ENCODE measurements around the gene ETV7. TPM values are rescaled to one million over a fixed set of nuclear protein-coding genes. Genes with fewer than 3 reads are reported as not detected.

ETV7 gene
- total RNA-seq, 6 experiments from 2014 or later = 0.20 to 0.32 (median 0.24) TPM; not detected in 2

DNA sequence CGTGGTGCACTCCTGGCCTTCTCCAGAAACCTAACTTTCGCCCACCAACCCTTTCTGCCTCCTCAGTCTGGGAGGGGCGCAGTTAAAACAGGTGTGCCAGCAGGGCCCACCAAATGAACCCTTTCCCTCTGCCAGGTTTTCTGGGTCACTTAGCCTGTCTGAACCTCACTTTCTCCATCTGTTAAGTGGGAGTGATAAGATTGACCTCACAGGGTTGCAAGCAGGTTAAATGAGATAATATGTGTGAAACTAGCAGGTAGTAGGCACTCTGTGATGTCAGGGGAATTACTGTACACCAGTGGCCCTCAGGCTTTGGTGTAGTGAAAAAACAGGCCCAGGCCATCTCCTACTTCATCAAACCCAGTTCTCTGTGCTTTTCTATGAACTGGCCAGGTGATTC, 64.9 kb downstream of the ETV7 start:
- DNase-seq = no peak
- no peaks in the 10 kb centered on the region for H3K9me3 Mint-ChIP-seq
- no peaks in the 10 kb centered on the region for H3K36me3 Mint-ChIP-seq (ENCODE audit: low read depth)
- no peaks in the 10 kb centered on the region for H3K4me1 Mint-ChIP-seq (ENCODE audit: low read depth)
- TF ChIP-seq, protein P1, sequence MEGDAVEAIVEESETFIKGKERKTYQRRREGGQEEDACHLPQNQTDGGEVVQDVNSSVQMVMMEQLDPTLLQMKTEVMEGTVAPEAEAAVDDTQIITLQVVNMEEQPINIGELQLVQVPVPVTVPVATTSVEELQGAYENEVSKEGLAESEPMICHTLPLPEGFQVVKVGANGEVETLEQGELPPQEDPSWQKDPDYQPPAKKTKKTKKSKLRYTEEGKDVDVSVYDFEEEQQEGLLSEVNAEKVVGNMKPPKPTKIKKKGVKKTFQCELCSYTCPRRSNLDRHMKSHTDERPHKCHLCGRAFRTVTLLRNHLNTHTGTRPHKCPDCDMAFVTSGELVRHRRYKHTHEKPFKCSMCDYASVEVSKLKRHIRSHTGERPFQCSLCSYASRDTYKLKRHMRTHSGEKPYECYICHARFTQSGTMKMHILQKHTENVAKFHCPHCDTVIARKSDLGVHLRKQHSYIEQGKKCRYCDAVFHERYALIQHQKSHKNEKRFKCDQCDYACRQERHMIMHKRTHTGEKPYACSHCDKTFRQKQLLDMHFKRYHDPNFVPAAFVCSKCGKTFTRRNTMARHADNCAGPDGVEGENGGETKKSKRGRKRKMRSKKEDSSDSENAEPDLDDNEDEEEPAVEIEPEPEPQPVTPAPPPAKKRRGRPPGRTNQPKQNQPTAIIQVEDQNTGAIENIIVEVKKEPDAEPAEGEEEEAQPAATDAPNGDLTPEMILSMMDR (IDR thresholded peaks at IDR 0.05) = no peak
- H3K4me3 Mint-ChIP-seq = no peak overlapping the region
- H3K27ac Mint-ChIP-seq = no peak overlapping the region
- H3K27me3 Mint-ChIP-seq (ENCODE audit: insufficient read depth) = peaks cover 55% of the 10 kb centered on the region

DNA sequence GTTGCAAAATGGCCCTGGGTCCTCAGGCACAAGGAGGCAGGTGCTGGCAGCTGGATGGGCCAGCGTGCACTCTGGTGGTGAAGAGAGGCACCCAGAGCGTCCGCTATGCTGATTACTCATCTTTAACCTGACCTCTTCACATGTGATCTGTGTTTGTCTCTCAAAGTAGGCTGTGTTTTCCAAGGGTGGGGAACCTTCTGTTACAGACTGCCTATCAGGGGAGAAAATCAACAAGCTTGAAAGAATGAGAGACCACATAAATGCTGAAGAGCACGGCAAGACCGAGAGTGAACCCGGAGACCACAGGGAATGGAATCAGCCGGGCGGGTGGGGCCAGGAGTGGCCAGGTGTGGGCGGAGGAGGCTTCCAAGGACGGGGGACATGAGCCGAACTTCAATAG, 67.0 kb downstream of the ETV7 start:
- H3K9me3 Mint-ChIP-seq = no peaks in the 10 kb centered on the region
- no peaks in the 10 kb centered on the region for H3K4me1 Mint-ChIP-seq (ENCODE audit: low read depth)
- no peaks in the 10 kb centered on the region for H3K36me3 Mint-ChIP-seq (ENCODE audit: low read depth)
- H3K4me3 Mint-ChIP-seq = no peak overlapping the region
- no peak overlapping the region for H3K27ac Mint-ChIP-seq
- TF ChIP-seq, protein P1 (IDR thresholded peaks at IDR 0.05) = no peak
- DNase-seq = no peak
- H3K27me3 Mint-ChIP-seq (ENCODE audit: insufficient read depth) = peaks cover 59% of the 10 kb centered on the region

DNA sequence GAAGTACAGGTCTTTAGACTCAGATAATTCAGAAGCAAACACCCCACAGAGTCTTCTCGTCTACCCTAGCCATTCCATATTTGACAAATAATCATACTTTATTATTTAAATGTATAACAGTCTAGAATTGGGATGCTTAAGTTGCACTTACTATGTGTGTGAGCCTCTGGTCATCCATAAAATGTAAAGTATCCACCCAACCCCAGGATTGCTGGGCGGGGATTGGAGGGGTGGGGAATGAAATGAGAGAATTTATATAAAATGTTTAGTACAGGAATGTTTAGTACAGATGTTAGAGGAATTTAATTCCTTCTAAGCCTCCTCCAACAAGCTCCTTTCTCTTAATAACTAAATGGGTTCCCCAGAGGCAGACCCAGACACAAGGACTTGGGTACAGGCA, 67.6 kb downstream of the ETV7 start:
- no peaks in the 10 kb centered on the region for H3K9me3 Mint-ChIP-seq
- no peak overlapping the region for H3K27ac Mint-ChIP-seq
- no peaks in the 10 kb centered on the region for H3K36me3 Mint-ChIP-seq (ENCODE audit: low read depth)
- peaks cover 61% of the 10 kb centered on the region for H3K27me3 Mint-ChIP-seq (ENCODE audit: insufficient read depth)
- DNase-seq = no peak
- H3K4me1 Mint-ChIP-seq (ENCODE audit: low read depth) = no peaks in the 10 kb centered on the region
- H3K4me3 Mint-ChIP-seq = no peak overlapping the region
- TF ChIP-seq, protein P1 (IDR thresholded peaks at IDR 0.05) = no peak

DNA sequence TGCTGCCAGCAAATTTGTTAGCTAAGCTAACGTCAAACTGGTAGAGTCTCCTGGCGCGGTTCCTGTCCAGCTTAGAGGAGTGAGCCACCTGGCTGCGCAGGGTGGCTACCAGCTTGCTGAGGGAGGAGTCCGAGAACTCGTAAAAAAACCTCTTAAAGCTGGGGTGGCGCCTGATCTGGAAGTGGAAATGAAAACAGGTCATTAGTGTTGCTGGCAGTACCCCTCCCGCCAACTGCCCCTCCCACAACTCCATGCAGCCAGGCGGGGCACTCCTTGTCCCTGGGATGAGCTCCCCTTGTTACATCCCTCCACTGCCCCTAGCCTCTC, 68.1 kb downstream of the ETV7 start:
- Mint-ChIP-seq H3K4me1 (ENCODE audit: low read depth) (peaks cover 1% of the 10 kb centered on the region; the same call in 1 of the 2 replicates), H3K36me3 (ENCODE audit: low read depth) (no peaks in the 10 kb centered on the region), H3K9me3 (no peaks in the 10 kb centered on the region), H3K4me3 (no peak overlapping the region), H3K27ac (no peak overlapping the region), H3K27me3 (ENCODE audit: insufficient read depth) (peaks cover 58% of the 10 kb centered on the region)
- no peak for DNase-seq
- TF ChIP-seq, protein P1 (IDR thresholded peaks at IDR 0.05) = no peak

DNA sequence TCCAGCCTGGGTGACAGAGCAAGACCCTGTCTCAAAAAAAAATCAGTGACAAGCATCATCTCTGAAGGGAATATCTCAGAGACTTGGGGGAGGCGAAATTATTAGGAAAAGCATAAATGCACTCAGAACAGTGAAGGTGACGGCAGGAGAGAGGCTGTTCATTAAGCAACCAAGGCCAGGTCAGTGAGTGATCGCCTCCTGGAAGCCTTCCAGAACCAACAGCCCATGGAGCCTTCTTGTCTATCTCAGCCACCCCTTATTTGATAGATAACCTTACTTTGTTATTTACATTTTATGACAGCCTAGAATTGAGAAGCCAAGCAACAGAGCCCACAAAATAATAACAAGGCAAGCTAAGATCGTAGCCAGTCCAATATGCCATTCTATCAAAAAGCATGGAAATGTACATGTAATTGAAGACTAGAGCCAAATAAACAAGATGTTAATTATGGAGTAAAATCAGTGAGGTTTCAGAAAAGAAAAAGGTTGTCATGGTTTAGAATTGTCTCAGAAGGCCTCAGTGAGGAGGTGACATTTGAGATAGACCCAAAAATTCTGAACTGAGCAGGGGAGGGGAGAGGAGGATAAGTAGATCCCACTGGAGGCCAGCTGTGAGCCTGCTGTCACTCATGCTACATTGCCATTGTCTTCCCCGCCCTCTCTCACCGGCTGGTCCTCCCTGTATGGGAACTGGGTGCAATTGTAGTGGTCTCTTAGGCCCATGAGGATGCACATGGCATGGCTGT, 68.6 kb downstream of the ETV7 start:
- Mint-ChIP-seq H3K27ac (no peak overlapping the region), H3K36me3 (ENCODE audit: low read depth) (no peaks in the 10 kb centered on the region), H3K4me1 (ENCODE audit: low read depth) (peaks cover 6% of the 10 kb centered on the region; the same call in 1 of the 2 replicates), H3K4me3 (no peak overlapping the region), H3K27me3 (ENCODE audit: insufficient read depth) (peaks cover 60% of the 10 kb centered on the region), H3K9me3 (no peaks in the 10 kb centered on the region)
- DNase-seq = no peak
- TF ChIP-seq, protein P1 (IDR thresholded peaks at IDR 0.05) = no peak
